AG09319 (cell line): ENCODE data around the gene PRKG1.
A peak's percentile ranks its signal among the peaks of the same experiment; 100 is the strongest.
"Not testable (repeated sequence)": the region's sequence is repeated elsewhere in the genome, so short reads cannot be mapped to it uniquely, and the experiment has no call there.

Experiments
- DNase-seq: peaks from one replicate; pipeline ENCODE4 v3.0.0-alpha.2; 2010; ENCODE audit warnings: low read depth; ENCODE audit errors: extremely low read depth
- TF ChIP-seq, protein P1 (sequence below): IDR thresholded peaks from 2 replicates; pipeline ENCODE4 v1.5.1; 2011; ENCODE audit warnings: low read depth, mild to moderate bottlenecking, inconsistent platforms, low read length, moderate library complexity

The PRKG1 gene

DNA sequence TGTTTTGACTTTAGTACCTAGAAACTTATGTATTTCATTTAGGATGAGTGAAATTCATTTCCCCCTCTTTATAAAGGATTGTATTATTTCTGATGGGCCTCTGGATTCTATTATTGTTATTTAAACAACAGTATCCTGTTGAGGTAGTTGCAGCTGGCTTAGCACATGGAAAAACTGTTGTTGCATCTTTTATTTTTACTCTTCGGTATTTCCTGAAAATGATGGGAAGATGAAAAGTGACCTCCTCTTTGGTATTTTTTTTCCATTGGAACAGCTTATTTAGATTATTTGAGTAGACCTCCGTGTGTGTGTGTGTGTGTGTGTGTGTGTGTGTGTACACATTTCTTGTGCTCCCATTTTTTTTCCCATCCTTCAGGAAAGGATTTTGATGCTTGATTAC is 129.8 kb downstream of the PRKG1 start:
- no peak for DNase-seq
- TF ChIP-seq, protein P1, sequence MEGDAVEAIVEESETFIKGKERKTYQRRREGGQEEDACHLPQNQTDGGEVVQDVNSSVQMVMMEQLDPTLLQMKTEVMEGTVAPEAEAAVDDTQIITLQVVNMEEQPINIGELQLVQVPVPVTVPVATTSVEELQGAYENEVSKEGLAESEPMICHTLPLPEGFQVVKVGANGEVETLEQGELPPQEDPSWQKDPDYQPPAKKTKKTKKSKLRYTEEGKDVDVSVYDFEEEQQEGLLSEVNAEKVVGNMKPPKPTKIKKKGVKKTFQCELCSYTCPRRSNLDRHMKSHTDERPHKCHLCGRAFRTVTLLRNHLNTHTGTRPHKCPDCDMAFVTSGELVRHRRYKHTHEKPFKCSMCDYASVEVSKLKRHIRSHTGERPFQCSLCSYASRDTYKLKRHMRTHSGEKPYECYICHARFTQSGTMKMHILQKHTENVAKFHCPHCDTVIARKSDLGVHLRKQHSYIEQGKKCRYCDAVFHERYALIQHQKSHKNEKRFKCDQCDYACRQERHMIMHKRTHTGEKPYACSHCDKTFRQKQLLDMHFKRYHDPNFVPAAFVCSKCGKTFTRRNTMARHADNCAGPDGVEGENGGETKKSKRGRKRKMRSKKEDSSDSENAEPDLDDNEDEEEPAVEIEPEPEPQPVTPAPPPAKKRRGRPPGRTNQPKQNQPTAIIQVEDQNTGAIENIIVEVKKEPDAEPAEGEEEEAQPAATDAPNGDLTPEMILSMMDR, result no peak

GRCh38 chr10:51204701-51205100 is 130.4 kb downstream of the PRKG1 start:
- TF ChIP-seq, protein P1, result no peak
- no peak for DNase-seq

- peak; percentile 28 for DNase-seq
- TF ChIP-seq, protein P1, result peak; percentile 30
These were observed 132.2 kb downstream of the PRKG1 start for GRCh38 chr10:51206500-51206899.

DNA sequence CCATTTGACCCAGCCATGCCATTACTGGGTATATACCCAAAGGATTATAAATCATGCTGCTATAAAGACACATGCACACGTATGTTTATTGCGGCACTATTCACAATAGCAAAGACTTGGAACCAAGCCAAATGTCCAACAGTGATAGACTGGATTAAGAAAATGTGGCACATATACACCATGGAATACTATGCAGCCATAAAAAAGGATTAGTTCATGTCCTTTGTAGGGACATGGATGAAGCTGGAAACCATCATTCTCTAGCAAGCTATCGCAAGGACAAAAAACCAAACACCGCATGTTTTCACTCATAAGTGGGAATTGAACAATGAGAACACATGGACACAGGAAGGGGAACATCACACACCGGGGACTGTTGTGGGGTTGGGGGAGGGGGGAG is 138.7 kb downstream of the PRKG1 start:
- not testable (repeated sequence) for DNase-seq

GRCh38 chr10:51214207-51215196 is 140.2 kb downstream of the PRKG1 start:
- TF ChIP-seq, protein P1, result no peak
- no peak for DNase-seq

DNA sequence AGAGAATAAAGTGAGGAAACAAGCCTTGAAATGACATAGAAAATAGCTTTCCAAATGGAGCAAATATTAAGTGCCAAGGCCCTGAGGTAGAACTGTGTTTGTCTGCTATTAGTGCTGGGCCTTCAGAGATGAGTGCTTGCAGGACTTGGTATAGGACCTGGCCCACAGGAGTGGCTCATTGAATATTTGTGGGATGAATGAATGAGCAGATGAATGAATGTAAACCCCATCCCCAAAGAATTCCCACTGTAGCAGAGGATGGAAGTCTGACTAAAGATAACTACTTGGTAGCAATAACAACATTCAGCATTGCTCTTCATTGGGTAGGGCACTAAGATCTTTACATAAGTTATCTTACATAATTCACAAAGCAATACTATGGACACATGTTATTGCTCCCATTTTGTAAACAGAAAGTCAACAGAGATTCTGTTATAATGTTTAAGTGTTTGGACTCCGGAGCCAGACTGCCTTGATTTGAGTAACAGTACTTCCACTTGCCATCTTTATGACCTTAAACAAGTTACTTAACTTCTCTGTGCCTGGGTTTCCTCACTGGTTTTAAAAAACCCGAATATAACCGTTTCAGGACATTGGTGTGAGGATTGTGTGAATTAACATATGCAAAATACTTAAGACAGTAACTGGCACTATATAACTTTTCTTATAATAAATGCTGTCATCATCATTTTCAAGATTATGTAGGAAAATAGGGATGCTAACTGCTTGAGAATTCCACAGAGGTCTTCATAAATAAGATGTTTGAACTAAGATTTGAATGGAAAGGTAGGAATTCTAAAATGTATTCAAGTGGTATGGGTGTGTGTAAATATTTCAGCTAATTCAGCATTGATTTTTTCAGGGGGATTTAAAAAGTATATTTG is 141.9 kb downstream of the PRKG1 start:
- DNase-seq, result no peak
- TF ChIP-seq, protein P1, result no peak

GRCh38 chr10:51217505-51217904 is 143.2 kb downstream of the PRKG1 start:
- DNase-seq, result no peak
- TF ChIP-seq, protein P1, result no peak
